GM18520 (cell line): Measurements from ENCODE around the gene CCDC81.

Experiments used
- ATAC-seq: cut with Tn5 transposase; IDR thresholded peaks from one replicate; pipeline ENCODE4 v1.9.1; 2021; ENCODE audit not compliant: unreplicated experiment

Gene CCDC81

GRCh38 chr11:86438685-86439084 lies 64.0 kb downstream of the CCDC81 start:
- no peak for ATAC-seq

GRCh38 chr11:86440305-86440716 lies 65.6 kb downstream of the CCDC81 start:
- no peak for ATAC-seq

GRCh38 chr11:86440843-86441242 lies 66.2 kb downstream of the CCDC81 start:
- ATAC-seq: no peak

- no peak for ATAC-seq
Observed at GRCh38 chr11:86442420-86442819, 67.7 kb downstream of the CCDC81 start.

DNA sequence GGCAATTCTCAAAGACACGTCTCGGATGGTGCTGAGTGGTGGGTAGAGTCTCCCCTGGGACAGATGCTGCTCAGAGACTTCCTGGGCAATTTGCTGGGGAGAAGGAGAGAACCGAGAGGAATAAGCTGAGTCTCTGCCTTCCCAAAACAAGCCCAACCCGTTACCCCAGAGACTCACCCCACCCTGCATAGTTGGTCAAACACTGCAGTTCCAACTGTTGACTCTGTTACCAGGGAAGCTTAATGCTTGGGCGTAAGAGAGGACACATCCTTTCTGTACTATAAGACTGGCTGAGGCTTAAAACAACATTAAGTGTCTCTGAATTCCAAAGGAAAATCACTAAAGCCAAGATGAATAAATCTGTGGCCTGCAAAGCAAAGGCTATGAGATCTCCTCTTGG lies 68.1 kb downstream of the CCDC81 start:
- no peak for ATAC-seq

GRCh38 chr11:86443415-86443814 lies 68.7 kb downstream of the CCDC81 start:
- ATAC-seq: no peak

DNA sequence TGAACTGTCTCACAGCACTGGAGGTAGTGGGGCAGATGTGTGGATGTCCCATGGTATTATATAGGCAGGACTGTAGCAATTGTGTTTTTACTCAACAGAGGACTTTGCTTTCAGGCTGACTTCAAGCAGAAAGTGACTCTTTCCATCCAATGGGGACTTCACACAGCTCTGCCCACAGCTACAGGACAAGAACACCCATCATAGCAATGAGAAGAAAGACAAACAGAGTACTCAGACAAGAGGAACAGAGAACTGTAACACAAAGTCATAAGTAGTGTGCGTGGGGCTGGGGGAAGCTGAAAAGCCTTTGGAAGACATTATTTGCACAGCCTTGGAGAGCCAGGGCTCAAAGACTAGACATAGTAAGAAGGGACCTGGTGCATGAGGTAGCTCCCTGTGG lies 70.3 kb downstream of the CCDC81 start:
- ATAC-seq: no peak

DNA sequence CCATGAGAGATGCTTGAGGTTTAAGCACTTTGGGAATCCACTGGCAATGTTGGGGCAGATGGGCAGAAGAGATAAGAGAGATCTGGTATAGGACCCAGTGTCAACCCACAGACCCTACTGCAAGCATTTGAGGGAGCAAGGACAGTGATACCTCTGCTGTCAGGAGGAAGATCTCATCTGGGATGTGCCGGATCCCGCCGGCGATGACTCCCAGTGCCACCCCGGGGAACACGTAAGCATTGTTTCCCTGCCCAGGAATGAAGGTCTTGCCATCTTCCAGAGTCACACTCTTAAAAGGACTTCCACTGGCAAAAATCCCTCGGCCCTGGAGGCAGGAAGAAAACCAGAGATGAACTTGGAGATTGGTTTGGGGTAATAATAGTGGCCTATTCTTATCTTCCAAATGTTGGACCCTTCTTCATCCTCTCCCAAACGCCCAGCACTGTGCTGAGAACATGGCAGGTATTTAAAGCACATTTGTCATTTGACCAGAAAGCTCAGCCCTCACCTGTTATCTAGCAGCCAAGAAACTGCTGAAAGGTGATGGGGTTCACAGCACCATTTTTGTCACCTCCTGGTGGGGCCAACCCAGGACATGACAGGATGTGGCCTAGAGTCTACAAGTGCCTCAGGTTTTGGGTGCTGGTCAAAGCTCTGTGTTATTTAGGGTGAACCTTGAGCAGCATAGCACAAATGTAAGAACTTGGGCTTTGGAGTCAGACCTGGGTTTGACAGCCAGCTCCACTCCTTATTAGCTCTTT lies 71.7 kb downstream of the CCDC81 start:
- no peak for ATAC-seq

DNA sequence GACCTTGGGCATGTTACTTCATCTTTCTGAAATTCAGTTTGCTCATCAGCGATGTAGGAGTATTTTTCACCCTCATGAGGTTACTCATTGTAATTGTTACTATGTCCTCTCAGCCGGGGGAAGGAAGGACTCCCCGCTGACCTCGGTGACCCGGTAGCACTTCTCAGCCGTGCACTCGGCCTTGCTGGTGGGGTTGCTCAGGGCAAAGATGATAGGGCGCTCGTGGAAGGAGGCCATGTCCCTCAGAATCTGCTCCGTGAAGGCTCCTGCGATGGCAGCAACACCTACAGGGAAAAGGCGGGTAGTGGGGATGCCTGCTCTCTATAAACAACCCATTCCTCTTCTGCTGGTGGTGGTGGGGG lies 72.2 kb downstream of the CCDC81 start:
- ATAC-seq: no peak

DNA sequence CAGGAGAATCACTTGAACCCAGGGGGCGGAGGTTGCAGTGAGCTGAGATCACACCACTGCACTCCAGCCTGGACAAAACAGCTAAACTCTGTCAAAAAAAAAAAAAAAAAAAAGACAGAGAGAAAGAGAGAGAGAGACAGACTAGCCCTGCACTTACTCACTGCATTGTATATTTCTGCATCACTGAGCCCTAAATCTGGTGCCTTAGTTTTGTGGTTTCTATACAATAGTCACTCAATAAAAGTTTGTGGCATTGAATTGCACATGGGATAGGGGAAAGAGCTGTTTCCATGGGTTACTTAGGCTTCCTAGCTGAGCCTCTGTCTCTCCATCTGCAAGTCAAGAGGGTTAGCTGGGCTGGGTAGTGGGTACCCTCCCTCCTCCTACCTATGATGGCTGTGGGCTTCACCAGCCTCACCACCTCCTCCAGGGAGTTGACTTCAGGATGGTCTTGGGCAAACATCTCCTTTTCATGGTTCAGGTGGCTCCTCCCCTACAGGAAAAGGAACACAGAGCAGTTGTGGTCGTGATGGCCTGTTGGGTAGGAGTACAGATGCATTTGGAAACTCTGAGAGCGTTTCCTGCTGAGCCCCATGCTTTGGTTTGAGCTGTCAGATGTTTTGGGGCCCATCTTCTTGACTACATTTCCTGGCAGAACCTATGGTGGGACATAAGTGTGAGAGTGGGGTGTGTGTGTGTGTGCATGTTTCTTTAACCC lies 73.2 kb downstream of the CCDC81 start:
- ATAC-seq: no peak

- no peak for ATAC-seq
Observed at GRCh38 chr11:86449993-86450629, 75.4 kb downstream of the CCDC81 start.

DNA sequence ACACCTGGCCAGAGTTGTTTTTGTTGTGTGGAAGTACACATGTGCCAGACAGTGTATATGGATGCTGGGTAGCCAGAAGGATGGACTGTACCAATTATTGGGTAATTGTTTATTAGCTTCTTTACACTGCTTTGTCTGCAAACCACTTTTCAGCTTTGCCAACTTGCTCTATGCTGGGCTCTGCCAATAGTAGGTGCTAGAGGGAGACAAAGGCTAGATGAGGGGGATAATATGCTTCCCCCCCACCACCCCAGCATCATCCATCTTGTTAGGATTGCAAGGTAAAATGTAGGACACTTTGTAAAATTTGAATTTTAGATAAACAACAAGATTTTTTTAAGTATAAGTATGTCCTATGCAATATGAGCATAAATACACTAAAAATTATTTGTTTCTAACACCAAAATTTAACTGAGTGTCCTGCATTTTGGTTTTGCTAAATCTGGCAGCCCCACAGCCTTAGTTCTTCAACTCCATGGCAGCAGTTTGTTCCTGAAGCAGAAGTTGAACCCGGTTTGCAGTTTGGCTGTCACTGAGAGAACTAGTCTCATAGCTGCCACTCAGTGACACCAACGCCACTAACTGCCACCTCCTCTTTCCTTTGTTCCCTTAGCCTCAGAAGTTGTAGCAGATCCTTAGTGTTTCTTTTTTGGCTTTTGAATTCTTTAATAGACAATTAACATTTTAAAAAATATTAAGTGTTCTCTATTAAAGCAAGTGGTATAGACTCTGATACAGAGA lies 78.8 kb downstream of the CCDC81 start:
- ATAC-seq: no peak

GRCh38 chr11:86456075-86456939 lies 81.6 kb downstream of the CCDC81 start:
- peak; percentile 62 for ATAC-seq

DNA sequence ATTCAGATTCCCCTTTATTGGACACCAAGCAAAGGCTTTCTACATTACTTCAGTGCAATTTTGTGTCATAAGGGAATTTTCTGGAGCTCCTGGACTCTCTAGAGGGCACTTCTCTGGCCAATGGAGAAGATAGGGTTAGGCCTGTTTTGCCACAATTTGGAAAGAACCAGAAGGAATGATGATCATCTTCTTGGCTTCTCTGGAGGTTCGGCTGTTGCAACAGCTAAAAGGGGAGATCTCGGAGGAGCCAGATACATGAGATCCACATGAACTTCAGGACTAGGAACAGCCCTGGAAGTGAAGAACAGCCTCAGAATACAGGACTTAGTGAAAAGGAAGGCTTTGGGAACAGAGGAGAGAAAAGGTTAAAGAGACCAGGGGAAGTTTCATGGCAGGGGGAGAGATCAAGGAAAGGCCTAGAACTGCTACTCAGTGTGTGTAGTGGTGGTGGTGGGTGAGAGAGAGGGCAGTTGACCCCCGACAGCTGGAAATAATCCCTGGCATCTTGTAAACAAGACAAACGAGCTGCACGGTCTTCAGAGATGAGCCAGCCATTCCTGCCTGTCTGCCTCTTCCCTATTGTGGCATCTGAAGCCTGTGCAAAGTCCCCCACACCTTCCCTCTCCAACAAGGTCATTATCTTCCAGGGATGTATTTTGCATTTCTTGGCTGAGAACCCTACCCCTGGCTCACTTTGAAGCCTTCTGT lies 83.8 kb downstream of the CCDC81 start:
- ATAC-seq: no peak

DNA sequence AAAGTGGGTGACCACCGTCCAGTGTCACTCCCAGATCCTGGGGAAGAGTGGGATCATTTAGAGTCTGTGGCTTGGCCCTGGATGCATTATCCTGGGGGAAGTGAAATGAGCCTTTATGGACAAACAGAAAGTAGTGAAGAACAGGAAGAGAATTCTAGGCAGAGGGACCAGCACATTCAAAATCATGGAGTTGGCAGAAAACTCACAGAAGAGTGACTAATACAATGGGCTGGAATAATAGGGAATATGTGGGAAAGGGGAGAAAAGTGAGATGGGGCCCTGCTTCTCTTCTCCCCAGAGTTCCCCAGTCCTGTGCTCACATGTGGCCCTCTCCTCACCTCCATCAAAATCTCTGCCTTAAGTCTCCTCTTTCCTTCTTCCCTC lies 84.3 kb downstream of the CCDC81 start:
- no peak for ATAC-seq

DNA sequence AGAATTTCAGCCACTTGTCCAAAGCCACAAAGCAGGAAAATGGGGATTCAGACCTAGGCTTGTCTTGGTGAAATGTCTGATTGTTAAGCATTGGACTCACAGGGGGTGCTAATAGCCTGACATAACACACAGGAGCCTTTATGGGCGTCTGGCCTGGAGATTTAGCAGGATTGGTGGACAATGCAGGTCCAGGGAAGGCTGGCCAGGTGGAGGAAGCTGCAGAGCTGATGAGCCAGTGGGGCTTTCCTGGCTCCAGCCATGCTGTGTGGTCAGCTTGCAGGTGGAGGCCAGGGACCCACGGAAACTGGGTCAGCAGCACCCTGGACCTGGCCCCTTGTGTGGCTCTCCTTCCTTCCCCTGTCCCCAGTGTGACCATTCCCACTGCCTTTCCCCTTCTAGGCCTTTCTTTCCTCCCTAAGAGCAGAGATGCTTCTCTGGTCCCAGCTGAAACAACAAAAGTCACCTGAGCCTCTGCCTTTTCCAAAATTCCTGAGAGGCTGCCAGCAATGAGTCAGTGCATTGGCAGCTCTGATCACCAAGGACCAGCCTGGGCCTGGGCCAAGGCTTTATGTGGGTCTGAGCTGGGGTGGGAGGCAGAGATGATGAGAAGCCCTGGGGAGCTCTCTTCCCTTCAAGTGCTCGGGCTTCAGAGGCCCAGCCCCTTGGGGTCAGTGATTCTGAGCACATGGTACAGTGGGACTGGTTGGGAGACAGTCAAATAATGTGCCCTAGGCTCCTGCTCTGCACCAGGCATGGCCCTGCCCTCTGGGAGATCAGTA lies 85.2 kb downstream of the CCDC81 start:
- no peak for ATAC-seq

DNA sequence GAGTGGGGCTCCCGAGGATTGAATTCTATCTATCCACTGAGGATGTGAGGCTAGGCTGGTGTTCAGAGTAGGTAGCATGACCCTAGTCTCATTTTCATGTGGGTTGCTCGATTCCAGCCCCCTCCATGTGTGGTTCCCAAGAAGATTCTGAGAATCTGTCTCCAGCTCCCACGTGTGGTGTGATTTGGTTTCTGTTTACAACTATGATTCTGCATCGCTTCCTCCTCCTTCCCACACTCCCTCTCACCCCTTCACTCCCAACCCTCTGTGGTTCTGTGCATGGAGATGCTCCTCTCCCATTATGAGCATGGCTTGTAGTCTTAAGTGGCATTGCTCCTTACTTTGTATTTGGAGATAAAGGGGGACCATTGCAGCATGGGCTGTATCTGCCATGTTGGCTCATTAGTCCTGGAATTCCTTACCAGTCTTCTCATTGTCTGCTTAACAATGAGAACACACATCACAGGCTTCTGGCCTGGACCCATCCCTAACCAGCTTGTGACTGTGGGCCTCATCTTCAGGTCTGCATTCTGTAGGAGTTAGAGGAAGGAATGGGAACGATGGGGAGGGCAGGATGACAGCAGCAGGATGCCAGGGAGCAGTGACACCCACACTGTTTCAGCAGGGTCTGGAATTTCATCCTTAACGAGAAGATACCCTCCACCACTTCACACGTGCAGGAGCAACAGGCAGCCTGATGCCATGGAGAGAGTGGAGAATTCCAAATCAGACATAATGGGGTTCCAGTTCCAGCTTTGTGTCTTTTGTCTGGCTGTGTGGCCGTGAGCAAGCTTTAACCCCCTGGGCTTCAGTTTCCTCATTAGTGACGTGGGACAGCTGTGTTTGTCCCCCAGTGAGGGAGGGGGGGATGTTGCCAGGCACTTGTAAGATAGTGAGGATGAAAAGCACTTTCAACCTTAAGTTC lies 86.0 kb downstream of the CCDC81 start:
- no peak for ATAC-seq

- no peak for ATAC-seq
Observed at GRCh38 chr11:86461892-86462291, 87.2 kb downstream of the CCDC81 start.
